PFSK-1 (cell line): ENCODE measurements around the gene CTBP1.

Experiments
- FOXP2 ChIP-seq: optimal IDR thresholded peaks from 2 replicates; pipeline ENCODE3; 2011; ENCODE audit warnings: borderline replicate concordance, control low read depth, inconsistent platforms; ENCODE audit not compliant: insufficient read depth; ENCODE audit errors: extremely low read length, extremely low read depth
- POLR2AphosphoS5 ChIP-seq: IDR thresholded peaks from 2 replicates; pipeline ENCODE4 v1.6.1; 2012; ENCODE audit warnings: low read depth, mild to moderate bottlenecking, control low read depth, low read length, moderate library complexity
- SIN3A ChIP-seq: IDR thresholded peaks from 2 replicates; pipeline ENCODE4 v1.6.1; 2012; ENCODE audit warnings: mild to moderate bottlenecking, low read length, moderate library complexity, borderline replicate concordance; ENCODE audit not compliant: insufficient read depth
- TAF1 ChIP-seq: IDR thresholded peaks from 2 replicates; pipeline ENCODE4 v1.6.1; 2012; ENCODE audit warnings: low read length, control low read depth, borderline replicate concordance; ENCODE audit not compliant: insufficient read depth
- TF ChIP-seq, protein P1 (sequence below), 2 experiments: IDR thresholded peaks; 2 replicates each; pipeline versions ENCODE4 v1.6.1 to v1.8.0; 2011 to 2012; ENCODE audit warnings: low read depth in 2 of 2, low read length in 2 of 2, control low read depth in 1 of 2, inconsistent platforms in 1 of 2, mild to moderate bottlenecking in 1 of 2, moderate library complexity in 1 of 2; ENCODE audit not compliant: insufficient read depth in 1 of 2

Gene CTBP1

DNA sequence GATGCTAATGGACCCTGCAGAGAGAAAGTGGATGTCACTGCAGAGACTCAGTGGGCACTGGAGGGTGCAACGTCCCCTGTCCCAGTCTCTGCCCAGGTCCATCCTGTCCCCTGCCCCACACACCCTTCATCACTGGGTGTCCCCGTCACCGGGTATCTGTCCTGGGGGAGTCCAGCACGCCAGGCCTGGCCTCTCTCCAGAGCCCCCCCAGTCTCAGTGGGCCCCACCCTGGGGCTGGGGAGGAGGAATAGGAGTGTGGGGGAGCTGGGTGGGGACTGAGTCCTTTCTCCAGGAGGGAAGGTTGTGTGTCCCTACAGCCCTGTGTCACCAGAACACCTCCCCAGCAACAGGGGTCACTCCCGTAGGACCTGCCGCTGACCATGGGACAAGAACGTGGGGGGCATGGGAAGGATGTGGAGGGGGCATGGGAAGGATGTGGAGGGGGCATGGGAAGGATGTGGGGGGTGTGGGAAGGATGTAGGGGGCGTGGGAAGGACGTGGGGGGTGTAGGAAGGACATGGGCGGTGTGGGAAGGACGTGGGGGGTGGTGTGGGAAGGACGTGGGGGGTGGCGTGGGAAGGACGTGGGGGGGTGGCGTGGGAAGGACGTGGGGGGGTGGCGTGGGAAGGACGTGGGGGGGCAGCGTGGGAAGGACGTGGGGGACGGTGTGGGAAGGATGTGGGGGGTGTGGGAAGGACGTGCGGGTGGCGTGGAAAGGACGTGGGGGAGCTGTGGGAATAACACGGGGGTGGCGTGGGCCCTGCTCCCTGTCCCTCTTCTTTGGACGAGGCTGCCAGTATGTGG, 55.5 kb downstream of the CTBP1 start:
- TF ChIP-seq FOXP2 (no peak), POLR2AphosphoS5 (no peak), TAF1 (no peak), SIN3A (no peak)
- TF ChIP-seq, protein P1, sequence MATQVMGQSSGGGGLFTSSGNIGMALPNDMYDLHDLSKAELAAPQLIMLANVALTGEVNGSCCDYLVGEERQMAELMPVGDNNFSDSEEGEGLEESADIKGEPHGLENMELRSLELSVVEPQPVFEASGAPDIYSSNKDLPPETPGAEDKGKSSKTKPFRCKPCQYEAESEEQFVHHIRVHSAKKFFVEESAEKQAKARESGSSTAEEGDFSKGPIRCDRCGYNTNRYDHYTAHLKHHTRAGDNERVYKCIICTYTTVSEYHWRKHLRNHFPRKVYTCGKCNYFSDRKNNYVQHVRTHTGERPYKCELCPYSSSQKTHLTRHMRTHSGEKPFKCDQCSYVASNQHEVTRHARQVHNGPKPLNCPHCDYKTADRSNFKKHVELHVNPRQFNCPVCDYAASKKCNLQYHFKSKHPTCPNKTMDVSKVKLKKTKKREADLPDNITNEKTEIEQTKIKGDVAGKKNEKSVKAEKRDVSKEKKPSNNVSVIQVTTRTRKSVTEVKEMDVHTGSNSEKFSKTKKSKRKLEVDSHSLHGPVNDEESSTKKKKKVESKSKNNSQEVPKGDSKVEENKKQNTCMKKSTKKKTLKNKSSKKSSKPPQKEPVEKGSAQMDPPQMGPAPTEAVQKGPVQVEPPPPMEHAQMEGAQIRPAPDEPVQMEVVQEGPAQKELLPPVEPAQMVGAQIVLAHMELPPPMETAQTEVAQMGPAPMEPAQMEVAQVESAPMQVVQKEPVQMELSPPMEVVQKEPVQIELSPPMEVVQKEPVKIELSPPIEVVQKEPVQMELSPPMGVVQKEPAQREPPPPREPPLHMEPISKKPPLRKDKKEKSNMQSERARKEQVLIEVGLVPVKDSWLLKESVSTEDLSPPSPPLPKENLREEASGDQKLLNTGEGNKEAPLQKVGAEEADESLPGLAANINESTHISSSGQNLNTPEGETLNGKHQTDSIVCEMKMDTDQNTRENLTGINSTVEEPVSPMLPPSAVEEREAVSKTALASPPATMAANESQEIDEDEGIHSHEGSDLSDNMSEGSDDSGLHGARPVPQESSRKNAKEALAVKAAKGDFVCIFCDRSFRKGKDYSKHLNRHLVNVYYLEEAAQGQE (IDR thresholded peaks at IDR 0.05; ENCODE audit: insufficient read depth in 1 of 2, low read depth in 2 of 2, low read length in 2 of 2), result no peak

DNA sequence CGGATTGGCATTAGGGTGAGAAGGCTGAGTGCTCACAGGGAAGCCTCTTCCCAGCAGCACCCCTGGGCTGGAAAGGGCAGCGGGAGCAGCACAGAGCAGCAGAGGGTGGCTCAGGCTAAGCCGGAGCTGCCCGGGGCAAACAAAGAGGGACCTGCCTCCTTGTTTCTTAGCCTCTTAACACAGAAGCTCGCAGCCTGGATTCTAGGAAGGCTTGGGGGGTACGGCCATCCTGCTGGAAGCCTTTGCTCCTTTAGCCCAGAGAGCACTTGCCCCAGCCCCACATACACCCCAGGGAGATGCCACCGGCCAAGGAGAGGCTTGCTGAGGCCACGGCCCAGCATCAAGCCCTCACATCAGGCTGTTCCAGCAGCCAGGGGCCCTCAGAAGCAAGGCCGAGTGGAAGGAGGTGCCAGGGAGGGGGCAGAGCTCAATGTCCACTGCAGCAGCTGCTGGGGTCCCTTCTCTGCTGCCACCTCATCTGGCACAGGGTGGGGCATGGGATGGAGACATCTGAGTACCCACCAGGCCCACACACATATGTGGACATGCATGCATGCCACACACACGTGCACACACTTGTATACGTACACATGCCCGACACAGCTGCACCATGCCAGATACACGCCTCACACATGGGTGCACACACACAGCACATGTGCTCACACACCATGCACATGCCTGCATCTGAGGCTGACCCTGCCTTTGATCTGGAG, 56.3 kb downstream of the CTBP1 start:
- no peak for TF ChIP-seq FOXP2
- no peak for TF ChIP-seq SIN3A
- TF ChIP-seq TAF1, result no peak
- no peak for TF ChIP-seq POLR2AphosphoS5
- TF ChIP-seq, protein P1 (IDR thresholded peaks at IDR 0.05; ENCODE audit: insufficient read depth in 1 of 2, low read depth in 2 of 2, low read length in 2 of 2), result no peak

DNA sequence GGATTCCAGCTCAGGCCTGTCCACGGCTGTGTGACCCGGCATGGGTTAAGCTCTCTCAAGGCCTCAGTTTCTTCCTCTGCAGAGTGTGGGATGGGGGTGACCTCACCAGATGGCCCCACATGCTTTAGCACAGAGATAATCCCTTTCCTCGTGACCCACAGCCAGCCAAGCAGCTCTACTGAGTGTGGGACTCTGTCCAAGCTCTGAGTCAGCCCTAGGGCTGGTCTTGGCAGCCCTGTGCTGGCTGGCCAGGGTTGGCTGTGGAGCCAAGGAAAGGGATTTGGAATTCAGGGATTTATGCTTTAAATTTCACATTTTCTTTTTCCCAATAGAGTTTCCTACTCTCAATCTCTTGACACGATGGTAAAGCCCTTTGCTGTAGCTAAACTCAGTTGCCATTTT, 56.8 kb downstream of the CTBP1 start:
- no peak for TF ChIP-seq SIN3A
- no peak for TF ChIP-seq POLR2AphosphoS5
- TF ChIP-seq TAF1, result no peak
- TF ChIP-seq FOXP2, result no peak

DNA sequence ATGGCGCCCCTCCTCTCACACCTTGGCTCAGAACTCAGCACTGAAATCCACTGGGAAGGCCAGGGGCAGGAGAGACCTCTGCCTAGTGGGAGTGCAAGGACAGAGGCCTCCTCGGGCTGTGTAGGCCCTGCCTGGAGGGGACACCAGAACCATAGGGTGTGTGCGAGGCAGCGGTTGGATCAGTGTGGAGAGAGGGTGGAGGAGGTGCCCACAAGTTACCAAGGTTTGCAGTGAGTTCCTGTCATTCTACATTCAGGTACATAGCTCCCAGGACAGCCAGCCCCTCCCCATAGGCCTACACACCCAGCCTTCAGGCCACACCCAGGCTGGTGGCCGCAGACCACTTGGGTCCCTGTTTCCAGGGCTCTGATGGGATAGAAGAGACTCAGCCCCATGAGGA, 57.3 kb downstream of the CTBP1 start:
- TF ChIP-seq, protein P1 (IDR thresholded peaks at IDR 0.05; ENCODE audit: insufficient read depth in 1 of 2, low read depth in 2 of 2, low read length in 2 of 2), result no peak
- no peak for TF ChIP-seq POLR2AphosphoS5
- TF ChIP-seq FOXP2, result no peak
- no peak for TF ChIP-seq TAF1
- TF ChIP-seq SIN3A, result no peak

DNA sequence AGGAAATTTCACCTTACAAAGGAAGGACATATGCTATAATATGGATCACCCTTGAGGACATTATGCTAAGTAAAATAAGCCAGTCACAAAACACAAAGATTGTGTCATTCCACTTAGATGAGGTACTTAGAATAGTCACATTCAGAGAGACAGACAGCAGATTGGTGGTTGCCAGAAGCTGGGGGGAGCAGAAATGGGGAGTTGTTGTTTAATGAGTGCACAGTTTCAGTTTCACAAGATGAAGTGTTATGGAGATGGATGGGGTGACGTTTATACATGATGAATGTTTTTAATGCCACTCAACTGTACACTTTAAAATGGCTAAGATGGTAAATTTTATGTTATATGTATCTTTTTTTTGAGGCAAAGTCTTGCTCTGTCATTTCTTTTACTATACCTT, 61.7 kb downstream of the CTBP1 start:
- TF ChIP-seq POLR2AphosphoS5 (no peak), TAF1 (no peak), SIN3A (no peak), FOXP2 (no peak)
- TF ChIP-seq, protein P1 (IDR thresholded peaks at IDR 0.05; ENCODE audit: insufficient read depth in 1 of 2, low read depth in 2 of 2, low read length in 2 of 2), result no peak
